Melanocyte of skin (primary cell): ENCODE measurements around the gene BTN2A1. TPM values are rescaled to one million over a fixed set of nuclear protein-coding genes. Genes with fewer than 3 reads are reported as not detected.

Experiments used
- small RNA-seq, 2 donors: library from RNA; depleted of rRNA; stranded (forward); fragments of <200 nt; gene quantifications; one replicate each; pipeline ENCODE3, GENCODE V24; 2012
- total RNA-seq, 2 donors: library from RNA; depleted of rRNA; stranded (reverse); fragments of >200 nt; gene quantifications; 2 replicates each; pipeline ENCODE4 v1.2.3, GENCODE V29; 2012

The BTN2A1 gene
- total RNA-seq = 10 to 100 TPM; 14.8 to 19.0 TPM

GRCh38 chr6:26457806-26458688 is at the start of gene BTN2A1:
BTN2A1 (plus strand) TSS chr6:26457955; CDS start chr6:26458637, 682 bp downstream.

GRCh38 chr6:26500102-26500501 is 42.3 kb downstream of the BTN2A1 start, which contains the start of gene BTN1A1:
BTN1A1 (plus strand) TSS chr6:26500303; CDS start chr6:26501287, 984 bp downstream.

Small RNAs within 50 kb of the gene (small RNA-seq; reads per million reads assigned to genes)
- gene RNU6-502P = 0 reads per million in 2 donors

Other genes starting within 250 kb of the BTN2A1 start
- 10 to 100 TPM; 52.0 to 57.5 TPM for gene BTN3A2, start 92.8 kb upstream of the BTN2A1 start, total RNA-seq
- gene BTN2A2, start 74.8 kb upstream of the BTN2A1 start, total RNA-seq = 10 to 100 TPM; 36.3 to 77.4 TPM
- 10 to 100 TPM; 35.3 to 45.4 TPM for gene BTN3A1, start 55.7 kb upstream of the BTN2A1 start, total RNA-seq
- gene BTN3A3, start 17.5 kb upstream of the BTN2A1 start, total RNA-seq = 10 to 100 TPM; 35.6 to 43.0 TPM
- not detected for gene BTN1A1, start 42.3 kb downstream of the BTN2A1 start, total RNA-seq
- 10 to 100 TPM; 43.4 to 72.6 TPM for gene HMGN4, start 80.4 kb downstream of the BTN2A1 start, total RNA-seq
- 10 to 100 TPM; 11.4 to 15.7 TPM for gene ABT1, start 139.0 kb downstream of the BTN2A1 start, total RNA-seq
- 10 to 100 TPM; 12.7 to 17.2 TPM for gene ZNF322, start 201.8 kb downstream of the BTN2A1 start, total RNA-seq